GM23338 (cell line): ENCODE measurements around the gene C18orf32.

Experiments used
- CREB1 ChIP-seq: fragments of 250-450 bp; sonication (Bioruptor Pico); IDR thresholded peaks from 2 replicates; pipeline ENCODE4 v1.5.0; 2020; ENCODE audit warnings: low read depth, mild to moderate bottlenecking, moderate library complexity
- CTCF ChIP-seq, 2 experiments: fragments of 200-600 bp in 1 of 2; sonication (generic) in 1 of 2; conservative IDR thresholded peaks; 2 replicates each; pipeline versions ENCODE4 v1.5.1 to v1.6.1; 2016 to 2017; ENCODE audit warnings: antibody characterized with exemption in 2 of 2, low read depth in 2 of 2, mild to moderate bottlenecking in 2 of 2, moderate library complexity in 1 of 2
- ETS1 ChIP-seq: IDR thresholded peaks from 2 replicates; pipeline ENCODE4 v1.6.1; 2016; ENCODE audit warnings: antibody characterized with exemption
- EZH2 ChIP-seq: fragments of 200-600 bp; sonication (generic); IDR thresholded peaks from one replicate; pipeline ENCODE4 v1.8.0; 2017; ENCODE audit warnings: antibody characterized with exemption, mild to moderate bottlenecking, low read depth; ENCODE audit not compliant: unreplicated experiment
- EZH2phosphoT487 ChIP-seq: fragments of 200-600 bp; sonication (generic); IDR thresholded peaks from one replicate; pipeline ENCODE4 v1.8.1; 2018; ENCODE audit warnings: antibody characterized with exemption; ENCODE audit not compliant: unreplicated experiment
- JUNB ChIP-seq: IDR thresholded peaks from one replicate; pipeline ENCODE4 v1.6.1; 2016; ENCODE audit warnings: antibody characterized with exemption; ENCODE audit not compliant: unreplicated experiment
- NANOG ChIP-seq: IDR thresholded peaks from 2 replicates; pipeline ENCODE4 v1.6.1; 2016; ENCODE audit warnings: antibody characterized with exemption, borderline replicate concordance
- POLR2AphosphoS5 ChIP-seq: IDR thresholded peaks from 2 replicates; pipeline ENCODE4 v1.6.1; 2016; ENCODE audit warnings: antibody characterized with exemption, low read depth
- REST ChIP-seq: IDR thresholded peaks from one replicate; pipeline ENCODE4 v1.6.1; 2018; ENCODE audit warnings: antibody characterized with exemption; ENCODE audit not compliant: unreplicated experiment
- STAT1 ChIP-seq: IDR thresholded peaks from one replicate; pipeline ENCODE4 v1.6.1; 2016; ENCODE audit warnings: antibody characterized with exemption; ENCODE audit not compliant: unreplicated experiment
- ZNF114 ChIP-seq: fragments of 250-450 bp; sonication (Bioruptor Pico); IDR thresholded peaks from 2 replicates; pipeline ENCODE4 v1.5.0; 2020; ENCODE audit warnings: mild to moderate bottlenecking, moderate library complexity
- ZNF331 ChIP-seq: fragments of 250-450 bp; sonication (Bioruptor Pico); IDR thresholded peaks from 2 replicates; pipeline ENCODE4 v1.5.0; 2020; ENCODE audit warnings: low read depth, mild to moderate bottlenecking, moderate library complexity
- ZNF462 ChIP-seq: fragments of 250-450 bp; sonication (Bioruptor Pico); IDR thresholded peaks from 2 replicates; pipeline ENCODE4 v1.5.0; 2020; ENCODE audit warnings: mild to moderate bottlenecking, moderate library complexity

GRCh38 chr18:49534846-49535601 lies 48.0 kb upstream of the C18orf32 start:
- TF ChIP-seq REST (no peak), CTCF (conservative IDR thresholded peaks at IDR 0.05; ENCODE audit: low read depth in 2 of 2) (no peak), POLR2AphosphoS5 (no peak), EZH2 (no peak), ZNF462 (no peak), EZH2phosphoT487 (no peak), STAT1 (no peak), ZNF331 (CRISPR knock-in tag) (no peak), CREB1 (no peak), ETS1 (no peak), JUNB (no peak), ZNF114 (CRISPR knock-in tag) (no peak), NANOG (no peak)
